Neural cell (in vitro differentiated cells): ENCODE results near the gene FAM120C. TPM values are rescaled to one million over a fixed set of nuclear protein-coding genes. Genes with fewer than 3 reads are reported as not detected.

Source experiments
- H2AFZ ChIP-seq: fragments of 200-600, 300-800 bp; sonication (generic), shearing (Covaris generic); 2 replicates; pipeline ENCODE4 v1.6.0; 2014; ENCODE audit warnings: low read depth, mild to moderate bottlenecking, antibody characterized with exemption, low read length, moderate library complexity
- H3F3A ChIP-seq: fragments of 200-600 bp; shearing (Covaris generic); 2 replicates; pipeline ENCODE4 v1.6.1; 2016; ENCODE audit warnings: mild to moderate bottlenecking, moderate library complexity, mixed read lengths, antibody characterized with exemption, low read length; ENCODE audit not compliant: insufficient read depth, poor library complexity, severe bottlenecking
- H3K27ac ChIP-seq: fragments of 200-600, 300-800 bp; sonication (generic), shearing (Covaris generic); 2 replicates; pipeline ENCODE4 v1.5.1; 2014; ENCODE audit warnings: mild to moderate bottlenecking, low read length, moderate library complexity
- H3K27me3 ChIP-seq: fragments of 300-800, 200-600 bp; sonication (generic), shearing (Covaris generic); 2 replicates; pipeline ENCODE4 v1.6.0; 2014; ENCODE audit warnings: mild to moderate bottlenecking, low read depth, low read length, moderate library complexity; ENCODE audit not compliant: insufficient read depth
- H3K36me3 ChIP-seq: fragments of 300-800, 200-600 bp; sonication (generic), shearing (Covaris generic); 2 replicates; pipeline ENCODE4 v1.5.1; 2014; ENCODE audit warnings: mild to moderate bottlenecking, antibody characterized with exemption, low read length, moderate library complexity; ENCODE audit not compliant: insufficient read depth
- H3K4me2 ChIP-seq: fragments of 300-800, 200-600 bp; sonication (generic), shearing (Covaris generic); 2 replicates; pipeline ENCODE4 v1.6.0; 2014; ENCODE audit warnings: mild to moderate bottlenecking, low read length
- H3K4me3 ChIP-seq: fragments of 300-800, 200-600 bp; sonication (generic), shearing (Covaris generic); 2 replicates; pipeline ENCODE4 v1.5.1; 2014; ENCODE audit warnings: mild to moderate bottlenecking, low read length, moderate library complexity
- H3K79me2 ChIP-seq: fragments of 200-600 bp; shearing (Covaris generic); replicated peaks from 2 replicates; pipeline ENCODE4 v1.6.0; 2014; ENCODE audit warnings: mild to moderate bottlenecking, low read length, moderate library complexity; ENCODE audit not compliant: insufficient read depth
- H3K9ac ChIP-seq: fragments of 300-800, 200-600 bp; sonication (generic), shearing (Covaris generic); 2 replicates; pipeline ENCODE4 v1.6.1; 2016; ENCODE audit warnings: mild to moderate bottlenecking, low read length, mixed read lengths
- H3K9me2 ChIP-seq: fragments of 200-600 bp; shearing (Covaris generic); 2 replicates; pipeline ENCODE4 v1.6.1; 2016; ENCODE audit warnings: mild to moderate bottlenecking, low read length, mixed read lengths; ENCODE audit not compliant: insufficient read depth
- H3K9me3 ChIP-seq: fragments of 200-600, 300-800 bp; sonication (generic), shearing (Covaris generic); 2 replicates; pipeline ENCODE4 v1.6.1; 2016; ENCODE audit warnings: mild to moderate bottlenecking, mixed run types, low read length, moderate library complexity, mixed read lengths
- H4K20me1 ChIP-seq: fragments of 200-600 bp; shearing (Covaris generic); 2 replicates; pipeline ENCODE4 v1.6.1; 2016; ENCODE audit warnings: mild to moderate bottlenecking, mixed run types; ENCODE audit not compliant: insufficient read depth
- CTCF ChIP-seq: fragments of 450-650 bp; IDR thresholded peaks from 2 replicates; pipeline ENCODE4 v1.5.1; 2014; ENCODE audit warnings: antibody characterized with exemption, mild to moderate bottlenecking, moderate library complexity; ENCODE audit not compliant: poor library complexity, severe bottlenecking
- EP300 ChIP-seq: fragments of 450-650 bp; conservative IDR thresholded peaks from 2 replicates; pipeline ENCODE4 v1.6.1; 2014; ENCODE audit warnings: antibody characterized with exemption, mild to moderate bottlenecking, moderate library complexity; ENCODE audit not compliant: poor library complexity, severe bottlenecking
- EZH2 ChIP-seq: fragments of 200-600, 300-800 bp; shearing (Covaris generic), sonication (generic); IDR thresholded peaks from 2 replicates; pipeline ENCODE4 v1.6.1; 2014; ENCODE audit warnings: antibody characterized with exemption, low read length, borderline replicate concordance, mild to moderate bottlenecking; ENCODE audit not compliant: insufficient read depth, poor library complexity, severe bottlenecking
- MXI1 ChIP-seq: fragments of 450-650 bp; conservative IDR thresholded peaks from 2 replicates; pipeline ENCODE4 v1.6.1; 2014; ENCODE audit warnings: antibody characterized with exemption, mild to moderate bottlenecking; ENCODE audit not compliant: poor library complexity, severe bottlenecking
- POLR2AphosphoS5 ChIP-seq: IDR thresholded peaks from 2 replicates; pipeline ENCODE4 v1.6.1; 2012
- RAD21 ChIP-seq: fragments of 450-650 bp; conservative IDR thresholded peaks from 2 replicates; pipeline ENCODE4 v1.6.1; 2014; ENCODE audit warnings: antibody characterized with exemption, mild to moderate bottlenecking, moderate library complexity
- REST ChIP-seq: IDR thresholded peaks from 2 replicates; pipeline ENCODE4 v1.6.1; 2012; ENCODE audit warnings: borderline replicate concordance
- SMC3 ChIP-seq: fragments of 450-650 bp; conservative IDR thresholded peaks from 2 replicates; pipeline ENCODE4 v1.6.1; 2014; ENCODE audit warnings: antibody characterized with exemption, mild to moderate bottlenecking, moderate library complexity; ENCODE audit not compliant: poor library complexity
- TAF1 ChIP-seq: IDR thresholded peaks from 2 replicates; pipeline ENCODE4 v1.6.1; 2012; ENCODE audit warnings: low read depth
- polyA plus RNA-seq: library from polyadenylated mRNA; depleted of rRNA; stranded (reverse); fragments of >200 nt; gene quantifications from 2 replicates; pipeline ENCODE4 v1.2.3, GENCODE V29; 2014

Gene FAM120C
- polyA plus RNA-seq, 1 donor from 2014 or later, result 2.5 TPM

- H3K4me3 ChIP-seq, result no peak overlapping the region
- no peak overlapping the region for H3K27ac ChIP-seq
- no peaks in the 10 kb centered on the region for H3K79me2 ChIP-seq
- no peaks in the 10 kb centered on the region for H4K20me1 ChIP-seq
- no peak overlapping the region for H2AFZ ChIP-seq
- H3K27me3 ChIP-seq, result no peaks in the 10 kb centered on the region
- H3K4me2 ChIP-seq, result no peak overlapping the region
- H3K9me3 ChIP-seq, result no peaks in the 10 kb centered on the region
- no peaks in the 10 kb centered on the region for H3K9me2 ChIP-seq
- H3F3A ChIP-seq, result no peaks in the 10 kb centered on the region
- TF ChIP-seq CTCF, result no peak
- no peak for TF ChIP-seq RAD21
- TF ChIP-seq POLR2AphosphoS5, result no peak
- no peak for TF ChIP-seq EZH2
- TF ChIP-seq MXI1, result no peak
- no peak for TF ChIP-seq TAF1
- no peak for TF ChIP-seq REST
- TF ChIP-seq SMC3, result no peak
- TF ChIP-seq EP300, result no peak
- H3K9ac ChIP-seq, result no peak overlapping the region
- H3K36me3 ChIP-seq, result no peaks in the 10 kb centered on the region
Observed at GRCh38 chrX:54066841-54067240, 116.2 kb downstream of the FAM120C start.

- Histone ChIP-seq H3K27ac (no peak overlapping the region), H4K20me1 (no peaks in the 10 kb centered on the region), H2AFZ (no peak overlapping the region), H3K36me3 (no peaks in the 10 kb centered on the region), H3K4me3 (no peak overlapping the region), H3F3A (no peaks in the 10 kb centered on the region), H3K9me2 (no peaks in the 10 kb centered on the region), H3K4me2 (no peak overlapping the region), H3K79me2 (no peaks in the 10 kb centered on the region), H3K27me3 (no peaks in the 10 kb centered on the region), H3K9ac (no peak overlapping the region), H3K9me3 (no peaks in the 10 kb centered on the region)
- TF ChIP-seq MXI1 (no peak), EZH2 (no peak), TAF1 (no peak), CTCF (no peak), POLR2AphosphoS5 (no peak), REST (no peak), SMC3 (no peak), RAD21 (no peak), EP300 (no peak)
Observed at GRCh38 chrX:54064564-54064963, 118.5 kb downstream of the FAM120C start.
